RWPE2 (cell line): Measurements from ENCODE around the gene ARL14EP.

Experiments used
- ATAC-seq: fragments of 200-7000 bp; cut with Tn5 transposase; 3 replicates; pipeline ENCODE4 v1.9.1; 2021; ENCODE audit warnings: low read depth
- DNase-seq: peaks from one replicate; pipeline ENCODE4 v3.0.0-alpha.2; 2020; ENCODE audit warnings: low spot score
- H3K27ac ChIP-seq: fragments of 450-650 bp; 2 replicates; pipeline ENCODE4 v1.5.1; 2017; ENCODE audit warnings: mild to moderate bottlenecking; ENCODE audit not compliant: poor library complexity, severe bottlenecking
- H3K27me3 ChIP-seq: fragments of 250-450 bp; sonication (Bioruptor Pico); 2 replicates; pipeline ENCODE4 v1.5.1; 2021; ENCODE audit warnings: mild to moderate bottlenecking, moderate library complexity; ENCODE audit not compliant: insufficient read depth, poor library complexity, severe bottlenecking
- H3K36me3 ChIP-seq: fragments of 250-450 bp; sonication (Bioruptor Pico); 2 replicates; pipeline ENCODE4 v1.5.1; 2020; ENCODE audit warnings: low read depth, mild to moderate bottlenecking, moderate library complexity
- H3K4me1 ChIP-seq: fragments of 250-450 bp; sonication (Bioruptor Pico); 2 replicates; pipeline ENCODE4 v1.5.1; 2021; ENCODE audit warnings: mild to moderate bottlenecking, moderate library complexity; ENCODE audit not compliant: insufficient read depth, poor library complexity, severe bottlenecking
- H3K4me3 ChIP-seq: fragments of 250-450 bp; sonication (Bioruptor Pico); 2 replicates; pipeline ENCODE4 v1.5.1; 2021; ENCODE audit warnings: mild to moderate bottlenecking, moderate library complexity; ENCODE audit not compliant: severe bottlenecking
- H3K9me3 ChIP-seq: fragments of 250-450 bp; sonication (Bioruptor Pico); 2 replicates; pipeline ENCODE4 v1.5.1; 2021; ENCODE audit warnings: mild to moderate bottlenecking, moderate library complexity; ENCODE audit not compliant: severe bottlenecking
- CTCF ChIP-seq: fragments of 450-650 bp; IDR thresholded peaks from one replicate; pipeline ENCODE4 v1.5.1; 2017; ENCODE audit warnings: mild to moderate bottlenecking, moderate library complexity; ENCODE audit not compliant: poor library complexity, severe bottlenecking

Gene ARL14EP

GRCh38 chr11:30295178-30295885 lies 27.6 kb upstream of the ARL14EP start:
- Histone ChIP-seq H3K36me3 (no peaks in the 10 kb centered on the region), H3K4me3 (no peak overlapping the region), H3K9me3 (no peaks in the 10 kb centered on the region), H3K27me3 (peaks cover 3% of the 10 kb centered on the region), H3K27ac (no peak overlapping the region), H3K4me1 (no peaks in the 10 kb centered on the region)
- ATAC-seq (no peak), DNase-seq (no peak)
- no peak for TF ChIP-seq CTCF

DNA sequence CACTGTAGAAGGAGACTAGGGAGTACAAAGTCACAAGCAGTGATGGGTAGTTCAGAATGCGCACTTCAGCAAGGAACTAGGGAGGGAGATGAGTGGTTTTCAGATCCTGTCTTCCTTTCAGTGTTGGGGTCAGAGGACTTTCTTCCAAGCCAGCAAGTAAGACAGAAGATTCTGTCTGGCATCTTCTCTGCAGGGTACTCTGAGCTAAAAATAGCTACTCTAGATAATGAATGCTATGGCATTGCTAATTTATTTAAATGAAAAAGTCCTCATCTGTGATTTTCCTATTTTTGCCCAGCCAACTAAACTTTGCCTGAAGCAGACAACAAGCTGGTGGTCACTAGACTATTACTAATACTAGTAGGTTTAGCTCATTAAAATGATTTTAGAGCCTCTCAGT lies 18.3 kb upstream of the ARL14EP start:
- ATAC-seq (no peak), DNase-seq (no peak)
- Histone ChIP-seq H3K36me3 (no peaks in the 10 kb centered on the region), H3K27me3 (no peaks in the 10 kb centered on the region), H3K4me1 (no peaks in the 10 kb centered on the region), H3K9me3 (no peaks in the 10 kb centered on the region), H3K27ac (no peak overlapping the region), H3K4me3 (no peak overlapping the region)
- TF ChIP-seq CTCF, result no peak

- Histone ChIP-seq H3K4me3 (no peak overlapping the region), H3K9me3 (no peaks in the 10 kb centered on the region)
- TF ChIP-seq CTCF, result no peak
Observed at GRCh38 chr11:30310623-30311022, 12.3 kb upstream of the ARL14EP start.

GRCh38 chr11:30311189-30311588 lies 11.7 kb upstream of the ARL14EP start:
- Histone ChIP-seq H3K4me1 (no peaks in the 10 kb centered on the region), H3K27me3 (no peaks in the 10 kb centered on the region), H3K4me3 (no peak overlapping the region), H3K36me3 (no peaks in the 10 kb centered on the region), H3K27ac (no peak overlapping the region), H3K9me3 (no peaks in the 10 kb centered on the region)
- no peak for ATAC-seq
- TF ChIP-seq CTCF, result no peak
- DNase-seq, result no peak

More at GRCh38 chr11:30310623-30311022, 12.3 kb upstream of the ARL14EP start:
- DNase-seq (no peak), ATAC-seq (no peak)
- Histone ChIP-seq H3K36me3 (no peaks in the 10 kb centered on the region), H3K27me3 (no peaks in the 10 kb centered on the region), H3K4me1 (no peaks in the 10 kb centered on the region), H3K27ac (no peak overlapping the region)

DNA sequence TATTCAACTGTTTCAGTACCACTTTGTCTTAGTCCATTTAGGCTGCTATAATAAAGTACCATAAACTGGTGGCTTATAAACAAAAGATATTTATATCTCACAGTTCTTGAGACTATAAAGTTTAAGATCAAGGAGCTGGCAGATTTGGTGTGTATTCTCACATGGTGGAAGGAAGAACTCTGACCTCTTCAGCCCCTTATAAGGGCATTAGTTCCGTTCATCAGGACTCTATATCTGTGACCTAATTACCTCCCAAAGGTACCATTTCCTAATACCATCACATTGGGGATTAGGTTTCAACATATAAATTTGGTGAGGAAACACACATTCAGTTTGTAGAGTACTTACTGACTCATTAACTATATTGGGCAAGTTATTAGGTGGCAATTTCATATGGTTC lies 10.7 kb upstream of the ARL14EP start:
- Histone ChIP-seq H3K27ac (no peak overlapping the region), H3K27me3 (no peaks in the 10 kb centered on the region), H3K4me3 (no peak overlapping the region), H3K36me3 (no peaks in the 10 kb centered on the region), H3K9me3 (no peaks in the 10 kb centered on the region), H3K4me1 (no peaks in the 10 kb centered on the region)
- no peak for TF ChIP-seq CTCF
- DNase-seq, result no peak
- ATAC-seq, result no peak
